Right renal cortex interstitium (tissue), 3 donors: ENCODE measurements around the gene TACO1. TPM values are rescaled to one million over a fixed set of nuclear protein-coding genes. Genes with fewer than 3 reads are reported as not detected.
A peak's percentile ranks its signal among the peaks of the same experiment; 100 is the strongest.

Source experiments
- DNase-seq, 3 donors: peaks; one replicate each; pipeline ENCODE4 v3.0.0-alpha.2; 2013; ENCODE audit warnings: low read depth in 3 of 3, low spot score in 2 of 3
- polyA plus RNA-seq, 3 donors: library from polyadenylated mRNA; unstranded; fragments of 120-200 nt; gene quantifications; one replicate each; pipeline ENCODE4 v1.2.1, GENCODE V29; 2013; ENCODE audit not compliant: insufficient read length in 3 of 3

TACO1 gene
- polyA plus RNA-seq, 3 donors = 27.1 to 28.2 (median 27.7) TPM

DNA sequence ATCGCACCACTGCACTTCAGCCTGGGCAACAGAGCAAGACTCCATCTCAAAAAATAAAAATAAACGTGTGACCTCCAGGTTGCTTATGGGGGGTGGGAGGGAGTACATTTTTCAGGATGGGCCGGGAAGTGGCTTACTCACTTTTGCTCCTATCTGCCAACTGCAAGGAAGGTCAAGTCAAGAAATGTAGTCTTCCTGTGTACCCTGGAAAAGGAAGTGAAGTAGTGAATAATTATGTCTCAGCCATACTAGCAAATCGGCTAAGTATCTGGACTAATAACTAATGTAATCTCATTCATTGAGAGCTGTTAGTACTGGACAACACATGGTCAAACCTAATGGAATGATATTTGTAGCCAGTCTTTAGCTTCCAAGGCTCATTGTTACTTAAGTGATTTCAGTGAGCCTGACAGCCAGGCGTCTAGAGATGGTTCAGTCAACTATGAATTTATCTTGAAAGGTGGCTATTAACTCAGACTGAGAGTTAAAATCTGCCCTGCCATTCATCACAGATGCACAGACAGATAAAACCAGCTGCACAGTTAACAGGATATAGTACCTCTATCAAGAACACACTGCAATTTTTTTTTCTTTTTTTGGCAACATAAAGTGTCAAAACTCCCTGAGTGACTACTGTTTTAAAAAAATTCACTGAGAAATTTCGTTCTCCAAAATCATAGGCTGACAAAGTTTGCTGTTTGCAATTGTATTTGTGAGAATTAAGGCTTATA, 3.7 kb upstream of the TACO1 start:
- no peak for DNase-seq

DNA sequence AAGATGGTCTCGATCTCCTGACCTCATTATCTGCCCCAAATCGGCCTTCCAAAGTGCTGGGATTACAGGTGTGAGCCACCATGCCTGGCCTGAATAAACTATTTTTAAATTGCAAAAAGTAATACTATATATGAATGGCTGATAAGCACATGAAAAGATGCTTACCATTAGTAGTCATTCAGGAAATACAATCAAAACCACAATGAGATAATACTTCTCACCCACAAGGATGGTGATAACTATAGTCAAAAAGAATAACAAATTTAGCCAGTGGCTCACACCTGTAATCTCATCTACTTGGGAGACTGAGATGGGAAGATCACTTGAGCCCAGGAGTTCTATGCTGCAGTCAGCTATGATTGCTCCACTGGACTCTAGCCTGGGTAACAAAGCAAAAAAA, 2.4 kb upstream of the TACO1 start:
- DNase-seq = no peak

- DNase-seq = no peak
Measured at GRCh38 chr17:63601439-63602371, 1.0 kb downstream of the TACO1 start.

GRCh38 chr17:63609816-63610573, 9.3 kb downstream of the TACO1 start:
- DNase-seq = no peak

- DNase-seq = no peak
Measured at GRCh38 chr17:63610854-63611253, 10.2 kb downstream of the TACO1 start.

DNA sequence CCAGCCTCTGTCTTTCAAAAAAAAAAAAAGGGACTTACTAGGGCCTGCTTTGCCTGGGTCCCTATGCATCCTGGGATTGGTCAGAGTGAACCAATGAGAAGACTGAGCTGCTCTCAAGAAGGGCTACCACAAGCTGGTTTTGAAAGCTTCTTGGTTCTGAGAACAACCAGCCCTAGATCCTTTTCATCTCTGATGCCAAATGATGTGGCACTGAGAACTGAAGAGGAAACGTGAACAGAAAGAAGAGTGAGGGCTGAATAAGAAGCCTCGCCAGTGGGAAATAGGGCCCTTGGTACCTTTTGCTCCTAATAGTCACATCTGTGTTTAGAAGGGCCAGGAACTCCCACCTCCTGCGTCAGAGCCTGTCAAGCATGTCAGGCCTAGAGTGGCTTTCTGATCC, 10.7 kb downstream of the TACO1 start:
- DNase-seq = no peak

- no peak for DNase-seq
Measured at GRCh38 chr17:63613663-63614062, 13.0 kb downstream of the TACO1 start.

DNA sequence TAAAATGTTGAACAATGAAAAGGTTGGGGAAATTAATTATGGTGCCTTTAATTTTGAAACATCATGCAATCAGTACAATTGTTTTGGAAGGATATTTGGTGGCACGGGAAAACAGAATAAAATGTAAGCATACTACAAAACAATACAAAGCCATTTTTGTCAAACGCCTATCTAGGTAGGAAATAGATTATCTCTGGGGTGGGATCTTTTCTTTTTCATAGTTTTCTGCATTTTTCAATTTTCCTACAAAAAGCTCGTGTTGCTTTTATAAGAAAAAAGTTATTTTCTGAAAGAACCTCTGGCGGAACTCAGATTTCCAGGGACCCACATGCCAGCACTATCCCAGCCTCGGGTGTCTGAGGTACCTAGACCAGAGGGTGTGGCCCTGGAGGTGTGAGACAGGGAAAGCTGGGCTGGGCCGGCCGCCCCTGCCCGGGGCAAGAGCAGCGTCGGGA, 20.6 kb downstream of the TACO1 start:
- no peak for DNase-seq

DNA sequence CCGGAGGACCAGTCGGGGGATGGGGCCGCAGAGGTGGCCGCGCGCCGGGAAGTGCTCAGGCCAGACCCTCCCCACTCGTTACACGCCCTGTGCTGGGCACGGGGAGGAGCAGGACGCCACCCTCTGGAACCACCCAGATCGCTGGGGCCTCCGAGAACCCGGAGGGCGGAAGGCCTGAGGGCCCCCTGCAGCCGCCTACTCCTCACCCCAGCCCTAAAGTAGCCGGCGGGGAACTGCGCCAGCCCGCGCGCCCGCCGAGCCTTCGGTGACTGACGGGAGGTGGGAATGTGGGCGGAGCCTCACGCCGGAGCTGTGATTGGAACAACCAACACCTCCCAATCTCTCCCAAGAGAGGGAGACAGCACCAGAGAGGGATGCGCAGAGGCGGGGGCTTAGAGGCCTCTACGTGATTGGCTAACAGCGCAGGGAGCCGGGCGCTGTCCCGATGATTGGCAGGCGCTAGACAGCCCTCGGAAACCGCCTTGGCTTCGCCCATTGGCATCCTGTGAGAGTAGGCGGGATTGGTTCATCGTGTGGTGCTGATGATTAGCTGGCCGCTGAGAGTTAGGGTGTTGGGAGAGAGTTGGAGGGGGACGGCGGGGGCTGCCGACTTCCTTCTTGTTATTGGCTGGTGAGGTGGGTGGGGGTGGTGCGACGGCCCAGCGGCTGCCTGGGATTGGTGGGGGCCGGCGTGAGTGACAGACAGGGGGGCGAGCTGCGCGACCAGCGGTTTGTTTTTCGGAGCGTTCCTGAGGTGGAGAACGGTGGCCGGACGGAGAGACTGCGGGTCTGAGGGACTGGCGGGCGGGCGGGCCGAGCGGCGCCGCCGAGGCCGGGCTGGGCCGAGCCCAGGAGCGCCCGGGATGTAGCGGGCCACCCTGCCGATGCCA, 21.2 kb downstream of the TACO1 start, which contains the start of gene MAP3K3:
TSS of gene MAP3K3 (plus strand) at position 734 of the 890 bp plus-strand sequence. CDS start 343 bp downstream, outside the sequence.
- DNase-seq = peak; percentile 98 to 99 (median 98)

GRCh38 chr17:63622574-63623390, 22.1 kb downstream of the TACO1 start:
- DNase-seq = no peak

DNA sequence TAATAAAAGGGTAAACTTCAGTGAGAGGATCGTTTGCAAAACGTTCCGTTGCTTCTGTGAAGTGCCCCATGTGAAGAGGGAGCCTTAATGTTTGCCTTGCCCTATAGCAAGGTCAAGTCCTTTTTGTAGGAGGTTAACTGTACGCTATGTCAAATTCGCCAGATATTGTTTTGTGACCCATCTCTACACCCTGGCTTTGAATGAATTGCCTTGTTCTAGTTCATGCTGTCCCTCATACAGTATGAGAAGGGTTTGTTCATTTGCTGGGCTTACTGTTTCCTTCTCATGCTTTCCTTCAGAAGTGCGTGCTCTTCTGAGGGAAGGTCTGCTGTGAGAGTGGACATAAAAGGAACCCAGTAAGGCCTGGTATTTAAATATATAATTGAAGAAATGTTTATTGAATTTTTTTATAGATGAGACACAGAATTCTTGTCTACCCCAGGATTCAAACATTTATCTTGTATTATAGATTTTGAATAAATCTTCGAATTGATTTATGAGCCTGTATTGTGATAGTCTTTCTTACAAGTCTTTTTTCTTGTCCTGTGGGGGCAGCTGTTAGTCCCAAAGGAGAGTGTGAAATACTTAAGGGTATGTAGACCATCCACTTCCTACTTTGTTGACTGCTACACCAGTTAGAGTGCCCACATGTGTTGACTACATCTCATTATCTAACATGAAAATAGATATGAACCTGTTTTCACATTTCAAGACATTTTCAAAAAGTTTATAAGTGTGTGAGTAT, 23.3 kb downstream of the TACO1 start:
- no peak for DNase-seq

DNA sequence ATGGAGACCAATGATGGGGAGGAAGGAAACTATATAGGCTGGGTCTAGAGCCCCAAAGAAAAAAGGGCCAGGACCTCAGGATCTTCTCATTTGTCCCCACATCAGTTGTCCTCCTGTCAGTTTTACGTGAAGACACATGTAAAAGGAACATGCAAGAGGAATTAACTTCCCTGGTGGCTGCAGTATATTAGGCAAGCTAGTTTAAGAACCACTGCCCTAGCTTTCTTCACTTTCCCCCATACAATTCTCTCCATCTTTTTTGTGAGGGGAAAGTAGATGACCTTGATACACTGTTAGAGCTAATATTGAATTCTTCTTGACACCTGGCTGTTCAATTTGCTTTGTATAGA, 23.8 kb downstream of the TACO1 start:
- DNase-seq = no peak

GRCh38 chr17:63626551-63627180, 26.0 kb downstream of the TACO1 start:
- DNase-seq = no peak

- DNase-seq = no peak
Measured at GRCh38 chr17:63629627-63630026, 28.9 kb downstream of the TACO1 start.

- no peak for DNase-seq
Measured at GRCh38 chr17:63631062-63631461, 30.4 kb downstream of the TACO1 start.

- no peak for DNase-seq
Measured at GRCh38 chr17:63631626-63632025, 30.9 kb downstream of the TACO1 start.

DNA sequence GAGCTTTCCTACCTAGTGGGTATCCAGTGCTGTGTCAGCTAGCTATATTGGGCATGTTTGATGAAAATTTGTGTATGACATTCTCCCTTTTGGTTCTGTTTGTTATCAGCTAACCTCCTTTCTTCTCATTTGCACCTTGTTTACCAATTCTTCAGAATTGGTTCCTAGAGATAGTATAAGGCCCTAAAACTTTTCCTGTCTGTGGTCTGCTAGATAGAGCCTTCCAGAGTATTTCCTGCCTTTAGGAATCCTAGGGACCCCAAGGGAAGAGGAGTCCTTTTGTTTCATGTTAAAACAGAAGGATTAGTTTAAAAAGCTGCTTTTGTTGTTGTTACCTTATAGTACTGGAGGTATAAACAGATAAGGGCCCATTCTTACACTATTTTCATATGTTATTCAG, 33.0 kb downstream of the TACO1 start:
- no peak for DNase-seq

DNA sequence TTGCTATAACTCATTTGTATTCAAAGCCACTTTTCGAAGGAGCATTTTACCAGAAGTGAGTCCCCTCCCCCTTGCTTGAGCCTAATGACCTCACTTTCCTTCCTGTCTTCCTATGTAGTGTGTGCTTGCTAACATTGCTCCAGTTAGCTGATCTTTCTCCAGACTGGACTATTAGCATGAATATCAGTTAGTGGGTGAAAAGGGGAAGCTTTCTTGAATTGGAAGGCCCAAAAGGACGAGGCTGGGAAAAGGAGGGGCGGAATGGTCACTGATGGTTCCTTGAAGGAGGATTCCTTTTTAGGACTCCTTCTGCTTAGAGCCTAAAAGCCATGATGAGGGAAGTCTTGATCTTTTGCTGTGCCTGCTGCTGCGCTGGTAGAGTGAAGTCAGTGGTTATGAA, 33.5 kb downstream of the TACO1 start:
- no peak for DNase-seq
